NK-92 treated with Interleukin-12 subunit alpha and Interleukin-12 subunit beta, amount 100 ng/mL, for 24 hours (cell line): Measurements from ENCODE around the gene STXBP3.

Source experiments
- DNase-seq: peaks from one replicate; lab custom pipeline; 2025; lab: John Stamatoyannopoulos, UW

Gene STXBP3

GRCh38 chr1:108845446-108845845, 99.0 kb downstream of the STXBP3 start:
- DNase-seq: no peak

- no peak for DNase-seq
Observed at GRCh38 chr1:108845991-108846390, 99.5 kb downstream of the STXBP3 start.

GRCh38 chr1:108847494-108847893, 101.0 kb downstream of the STXBP3 start:
- DNase-seq: no peak

GRCh38 chr1:108848806-108849205, 102.3 kb downstream of the STXBP3 start:
- DNase-seq: no peak

- no peak for DNase-seq
Observed at GRCh38 chr1:108850929-108851328, 104.5 kb downstream of the STXBP3 start.

GRCh38 chr1:108851567-108851966, 105.1 kb downstream of the STXBP3 start:
- no peak for DNase-seq

GRCh38 chr1:108852221-108852975, 105.9 kb downstream of the STXBP3 start:
- DNase-seq: no peak

- DNase-seq: no peak
Observed at GRCh38 chr1:108854221-108855019, 107.9 kb downstream of the STXBP3 start.

- no peak for DNase-seq
Observed at GRCh38 chr1:108856994-108857393, 110.5 kb downstream of the STXBP3 start, which contains the start of gene AKNAD1. Gene AKNAD1 (minus strand): TSS chr1:108857094. CDS start chr1:108852664, 4,430 bp downstream.

- DNase-seq: no peak
Observed at GRCh38 chr1:108858230-108858950, 111.9 kb downstream of the STXBP3 start.
